GM19238 (cell line): Measurements from ENCODE around the gene AIFM3.

Source experiments
- DNase-seq: peaks from one replicate; pipeline ENCODE4 v3.0.0; 2011; ENCODE audit warnings: low spot score; ENCODE audit not compliant: insufficient read length

Gene AIFM3

DNA sequence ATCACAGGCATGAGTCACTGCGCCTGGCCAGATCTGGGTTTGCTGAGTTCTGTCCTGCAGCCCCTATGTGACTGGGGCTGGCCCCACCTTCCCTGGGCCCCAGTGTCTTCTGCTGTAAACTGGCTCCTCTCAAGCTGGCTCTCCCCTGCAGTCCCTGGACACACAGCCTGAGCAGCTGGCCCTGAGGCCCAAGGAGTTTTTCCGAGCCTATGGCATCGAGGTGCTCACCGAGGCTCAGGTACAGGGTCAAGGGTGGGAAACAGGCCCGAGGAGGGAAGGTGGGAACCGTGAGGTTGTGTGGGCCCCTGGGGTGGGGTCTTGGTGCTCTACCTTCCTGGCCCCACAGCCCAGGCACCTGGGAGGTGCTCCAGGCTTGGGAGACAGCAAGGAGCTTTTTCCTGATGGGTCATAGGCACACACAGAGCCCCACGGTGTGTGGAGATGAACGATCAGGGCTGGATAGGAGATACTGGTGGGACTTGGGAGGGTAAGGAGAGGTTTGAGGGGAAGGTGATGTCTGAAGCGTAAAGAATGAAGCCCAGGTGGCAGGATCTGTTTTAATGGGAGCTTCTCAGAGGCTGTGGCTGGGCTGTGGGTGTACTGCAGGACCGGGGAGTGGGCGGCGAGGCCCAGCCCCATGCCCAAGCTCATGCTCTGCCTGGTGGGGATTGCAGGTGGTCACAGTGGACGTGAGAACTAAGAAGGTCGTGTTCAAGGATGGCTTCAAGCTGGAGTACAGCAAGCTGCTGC lies 8.7 kb downstream of the AIFM3 start:
- no peak for DNase-seq

GRCh38 chr22:20976291-20976877 lies 9.3 kb downstream of the AIFM3 start:
- no peak for DNase-seq

DNA sequence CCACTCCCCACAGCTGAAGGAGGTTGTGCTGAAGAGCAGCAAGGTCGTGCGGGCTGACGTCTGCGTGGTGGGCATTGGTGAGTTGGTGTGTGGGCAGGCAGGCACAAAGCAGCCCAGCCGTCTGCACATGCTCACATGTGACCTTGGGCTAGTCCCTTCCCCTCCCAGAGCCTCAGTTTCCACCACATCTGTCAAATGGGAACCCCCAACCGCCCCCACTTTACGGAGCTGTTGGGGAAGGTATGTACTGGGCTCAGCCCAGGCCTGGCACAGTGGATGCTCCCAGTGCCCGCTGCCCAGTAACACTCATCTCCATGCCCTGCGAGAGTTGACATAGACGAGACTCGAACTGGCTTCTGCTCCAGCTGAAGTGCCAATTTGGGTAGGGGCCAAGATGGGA lies 10.0 kb downstream of the AIFM3 start:
- DNase-seq, result no peak

GRCh38 chr22:20977516-20978170 lies 10.6 kb downstream of the AIFM3 start:
- no peak for DNase-seq

- DNase-seq, result no peak
Measured at GRCh38 chr22:20978419-20978818, 11.4 kb downstream of the AIFM3 start.

DNA sequence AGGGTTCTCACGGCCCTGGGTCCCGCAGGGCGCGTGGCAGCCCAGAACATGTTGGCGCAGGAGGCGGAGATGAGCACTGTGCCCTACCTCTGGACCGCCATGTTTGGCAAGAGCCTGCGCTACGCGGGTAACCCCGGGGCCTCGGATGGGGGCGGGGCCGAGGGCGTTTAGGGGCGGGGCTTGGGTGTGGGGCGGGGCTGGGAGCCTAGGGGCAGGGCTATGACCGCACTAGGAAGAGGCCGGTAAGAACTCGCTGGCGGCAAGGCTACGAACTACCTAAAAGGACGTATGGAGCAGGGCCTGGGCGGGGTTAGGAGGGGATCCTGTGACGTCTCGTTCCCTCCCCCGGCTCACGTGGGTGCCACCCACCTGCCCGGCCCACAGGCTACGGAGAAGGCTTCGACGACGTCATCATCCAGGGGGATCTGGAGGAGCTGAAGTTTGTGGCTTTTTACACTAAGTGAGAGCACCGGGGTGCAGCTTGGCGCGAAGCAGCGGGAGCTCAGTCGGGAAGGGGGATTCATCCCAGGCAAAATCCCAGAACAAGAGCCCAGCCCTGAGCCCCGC lies 12.3 kb downstream of the AIFM3 start:
- no peak for DNase-seq

- no peak for DNase-seq
Measured at GRCh38 chr22:20979940-20980453, 12.9 kb downstream of the AIFM3 start.

DNA sequence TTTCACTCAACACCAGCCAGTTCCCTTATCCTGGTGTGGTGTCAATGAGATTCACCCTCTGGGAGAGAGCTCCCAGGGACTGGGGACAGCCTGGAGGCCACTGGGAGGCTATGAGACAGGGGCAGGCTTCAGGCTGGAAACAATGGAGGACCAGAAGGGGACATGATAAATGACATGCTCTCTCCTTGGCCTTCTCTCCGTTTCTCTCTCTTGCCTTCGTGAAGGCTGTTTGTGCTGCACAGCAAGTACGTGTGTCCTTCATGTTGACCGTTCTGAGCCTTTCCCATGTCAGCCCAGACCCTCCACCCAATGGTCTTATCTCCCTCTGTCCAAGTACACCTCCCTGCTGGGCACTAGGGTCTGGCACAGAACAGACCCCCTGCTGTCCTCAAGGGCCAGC lies 13.5 kb downstream of the AIFM3 start:
- DNase-seq, result no peak

- no peak for DNase-seq
Measured at GRCh38 chr22:20980938-20981722, 14.1 kb downstream of the AIFM3 start.

GRCh38 chr22:20981787-20982562 lies 14.9 kb downstream of the AIFM3 start, which contains the start of gene LZTR1:
LZTR1 (plus strand) TSS chr22:20982297; CDS start chr22:20982372, 75 bp downstream.
- peak; percentile 89 for DNase-seq

GRCh38 chr22:20982563-20982882 lies 15.5 kb downstream of the AIFM3 start:
- DNase-seq, result no peak

GRCh38 chr22:20983081-20983771 lies 16.2 kb downstream of the AIFM3 start:
- no peak for DNase-seq

DNA sequence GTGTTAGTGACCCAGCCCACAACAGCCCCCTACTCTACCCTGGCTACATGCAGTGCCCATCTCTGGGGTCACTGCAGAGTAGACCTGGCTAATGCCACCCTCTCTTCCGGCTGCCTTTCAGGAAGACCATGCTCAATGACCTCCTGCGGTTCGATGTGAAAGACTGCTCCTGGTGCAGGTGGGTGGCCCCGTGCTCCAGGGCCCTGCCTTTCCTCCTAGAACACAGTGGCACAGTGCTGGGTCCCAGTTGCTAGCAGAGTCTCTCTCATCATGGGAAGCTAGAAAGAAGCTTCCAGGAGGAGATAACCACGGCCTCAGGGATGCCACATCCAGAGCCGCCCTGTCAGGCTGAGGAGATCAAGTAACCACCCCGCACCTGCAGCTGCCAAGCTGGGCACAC lies 18.7 kb downstream of the AIFM3 start:
- DNase-seq, result no peak

DNA sequence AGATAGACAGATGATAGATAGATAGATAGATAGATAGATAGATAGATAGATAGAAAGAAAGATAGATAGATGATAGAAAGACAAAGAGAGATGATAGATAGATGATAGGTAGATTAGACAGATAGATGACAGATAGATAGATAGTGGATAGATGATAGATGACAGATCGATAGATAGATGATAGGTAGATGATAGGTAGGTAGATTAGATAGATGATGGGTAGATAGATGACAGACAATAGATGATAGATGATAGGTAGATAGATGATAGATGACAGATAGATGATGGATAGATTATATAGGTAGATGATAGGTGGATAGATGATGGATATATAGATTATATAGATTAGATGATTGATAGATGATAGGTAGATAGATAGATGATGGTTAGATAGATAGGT lies 19.3 kb downstream of the AIFM3 start:
- no peak for DNase-seq

- DNase-seq, result no peak
Measured at GRCh38 chr22:20987375-20987774, 20.3 kb downstream of the AIFM3 start.

- DNase-seq, result no peak
Measured at GRCh38 chr22:20988573-20989322, 21.7 kb downstream of the AIFM3 start.

GRCh38 chr22:20989323-20990138 lies 22.5 kb downstream of the AIFM3 start:
- DNase-seq, result no peak
